H9 (cell line): Measurements from ENCODE around the gene NFASC. TPM values are rescaled to one million over a fixed set of nuclear protein-coding genes. Genes with fewer than 3 reads are reported as not detected.

Experiments used
- DNase-seq: peaks from one replicate; pipeline ENCODE4 v3.0.0-alpha.2; 2017
- H2AFZ ChIP-seq: one replicate; pipeline ENCODE4 v1.6.1; 2013; ENCODE audit warnings: mild to moderate bottlenecking, low read length, control low read depth, moderate library complexity
- H2AK5ac ChIP-seq: 2 replicates; pipeline ENCODE4 v1.6.1; 2013; ENCODE audit warnings: low read length, control low read depth, mixed read lengths; ENCODE audit not compliant: insufficient read length
- H2BK120ac ChIP-seq: one replicate; pipeline ENCODE4 v1.6.1; 2013; ENCODE audit warnings: low read depth, mild to moderate bottlenecking, low read length, control low read depth, inconsistent platforms; ENCODE audit not compliant: poor library complexity, severe bottlenecking
- H2BK12ac ChIP-seq: 2 replicates; pipeline ENCODE4 v1.6.1; 2013; ENCODE audit warnings: low read length, control low read depth, mixed read lengths, low read depth; ENCODE audit not compliant: insufficient read length
- H2BK15ac ChIP-seq: 2 replicates; pipeline ENCODE4 v1.6.1; 2013; ENCODE audit warnings: low read depth, low read length, control low read depth
- H2BK20ac ChIP-seq: one replicate; pipeline ENCODE4 v1.6.1; 2013; ENCODE audit warnings: low read depth, mild to moderate bottlenecking, low read length, control low read depth, inconsistent platforms; ENCODE audit not compliant: poor library complexity, severe bottlenecking
- H2BK5ac ChIP-seq: 2 replicates; pipeline ENCODE4 v1.6.1; 2013; ENCODE audit warnings: low read length, control low read depth, mixed read lengths; ENCODE audit not compliant: insufficient read length
- H3K14ac ChIP-seq: 2 replicates; pipeline ENCODE4 v1.6.1; 2013; ENCODE audit warnings: low read length, control low read depth; ENCODE audit not compliant: insufficient read depth
- H3K18ac ChIP-seq: 2 replicates; pipeline ENCODE4 v1.6.1; 2013; ENCODE audit warnings: low read depth, mild to moderate bottlenecking, mixed read lengths, low read length, control low read depth; ENCODE audit not compliant: insufficient read length
- H3K23ac ChIP-seq: 2 replicates; pipeline ENCODE4 v1.6.1; 2013; ENCODE audit warnings: low read length, control low read depth, mixed read lengths, low read depth; ENCODE audit not compliant: insufficient read length
- H3K23me2 ChIP-seq: 2 replicates; pipeline ENCODE4 v1.6.1; 2013; ENCODE audit warnings: low read depth, mild to moderate bottlenecking, mixed read lengths, low read length, control low read depth; ENCODE audit not compliant: insufficient read length, poor library complexity, severe bottlenecking
- H3K27ac ChIP-seq: 2 replicates; pipeline ENCODE4 v1.5.1; 2013; ENCODE audit warnings: low read length, control low read depth, mixed read lengths, low read depth; ENCODE audit not compliant: insufficient read length
- H3K27me3 ChIP-seq: 2 replicates; pipeline ENCODE4 v1.6.1; 2013; ENCODE audit warnings: low read length, control low read depth, inconsistent platforms; ENCODE audit not compliant: insufficient read depth
- H3K4ac ChIP-seq: 2 replicates; pipeline ENCODE4 v1.6.1; 2013; ENCODE audit warnings: low read depth, mild to moderate bottlenecking, control low read depth, inconsistent platforms, low read length, moderate library complexity
- H3K4me1 ChIP-seq: 2 replicates; pipeline ENCODE4 v1.6.1; 2013; ENCODE audit warnings: low read length, control low read depth, inconsistent platforms; ENCODE audit not compliant: insufficient read depth
- H3K4me2 ChIP-seq: 2 replicates; pipeline ENCODE4 v1.6.1; 2013; ENCODE audit warnings: low read length, control low read depth, mixed read lengths; ENCODE audit not compliant: insufficient read length, insufficient read depth
- H3K56ac ChIP-seq: 2 replicates; pipeline ENCODE4 v1.6.1; 2013; ENCODE audit warnings: low read depth, mild to moderate bottlenecking, mixed read lengths, low read length, control low read depth; ENCODE audit not compliant: insufficient read length
- H3K79me1 ChIP-seq: 2 replicates; pipeline ENCODE4 v1.6.1; 2013; ENCODE audit warnings: low read depth, mild to moderate bottlenecking, moderate library complexity, low read length, control low read depth, inconsistent platforms; ENCODE audit not compliant: insufficient read depth, poor library complexity, severe bottlenecking
- H3K79me2 ChIP-seq: 2 replicates; pipeline ENCODE4 v1.6.1; 2013; ENCODE audit warnings: low read length, control low read depth, inconsistent platforms; ENCODE audit not compliant: insufficient read depth
- H3K9ac ChIP-seq: 2 replicates; pipeline ENCODE4 v1.6.1; 2013; ENCODE audit warnings: low read length, control low read depth, mixed read lengths; ENCODE audit not compliant: insufficient read length; ENCODE audit errors: extremely low read depth
- H3K9me3 ChIP-seq: one replicate; pipeline ENCODE4 v1.6.1; 2013; ENCODE audit warnings: low read depth, low read length, inconsistent platforms; ENCODE audit not compliant: control insufficient read depth
- H3T11ph ChIP-seq: one replicate; pipeline ENCODE4 v1.6.1; 2013; ENCODE audit warnings: mild to moderate bottlenecking, low read length, control low read depth, inconsistent platforms
- H4K20me1 ChIP-seq: one replicate; pipeline ENCODE4 v1.6.1; 2013; ENCODE audit not compliant: control insufficient read depth, insufficient read length, insufficient read depth
- H4K5ac ChIP-seq: 2 replicates; pipeline ENCODE4 v1.6.1; 2013; ENCODE audit warnings: low read depth, mild to moderate bottlenecking, mixed read lengths, low read length, control low read depth; ENCODE audit not compliant: insufficient read length
- H4K8ac ChIP-seq: replicated peaks from 2 replicates; pipeline ENCODE4 v1.6.1; 2013; ENCODE audit warnings: low read length, control low read depth, mixed read lengths, low read depth; ENCODE audit not compliant: insufficient read length
- H4K91ac ChIP-seq: 2 replicates; pipeline ENCODE4 v1.6.1; 2013; ENCODE audit warnings: low read depth, mild to moderate bottlenecking, moderate library complexity, mixed read lengths, low read length, control low read depth; ENCODE audit not compliant: insufficient read length
- H3K27ac Mint-ChIP-seq, 3 experiments: 2 replicates in 2 of 3; 3 replicates in 1 of 3; pipeline ENCODE4 v1.8.0; 2020 to 2021; ENCODE audit warnings: mixed read lengths in 3 of 3, mild to moderate bottlenecking in 1 of 3, moderate library complexity in 1 of 3
- H3K27me3 Mint-ChIP-seq: 2 replicates; pipeline ENCODE4 v1.8.0; 2021; ENCODE audit warnings: low read depth, mild to moderate bottlenecking, moderate library complexity, mixed read lengths
- H3K36me3 Mint-ChIP-seq, 3 experiments: 2 replicates in 2 of 3; 3 replicates in 1 of 3; pipeline ENCODE4 v1.8.0; 2020 to 2021; ENCODE audit warnings: low read depth in 3 of 3, mixed read lengths in 3 of 3; ENCODE audit not compliant: insufficient read depth in 1 of 3
- H3K4me1 Mint-ChIP-seq, 2 experiments: 2 replicates each; pipeline ENCODE4 v1.8.0; 2020; ENCODE audit warnings: mixed read lengths in 2 of 2
- H3K4me3 Mint-ChIP-seq, 2 experiments: 2 replicates in 1 of 2; 3 replicates in 1 of 2; pipeline ENCODE4 v1.8.0; 2020 to 2021; ENCODE audit warnings: mild to moderate bottlenecking in 2 of 2, mixed read lengths in 2 of 2, moderate library complexity in 1 of 2
- H3K9me3 Mint-ChIP-seq, 2 experiments: 2 replicates in 1 of 2; 3 replicates in 1 of 2; pipeline ENCODE4 v1.8.0; 2020; ENCODE audit warnings: mild to moderate bottlenecking in 2 of 2, mixed read lengths in 2 of 2, moderate library complexity in 1 of 2
- WGBS: extraction: QIAGEN DNeasy Blood & Tissue Kit; methylation state at CpG from one replicate; pipeline ENCODE4 v1.1.7; 2013; ENCODE audit warnings: missing lambda C conversion rate, low lambda C conversion rate, mixed read lengths; ENCODE audit not compliant: insufficient read length; ENCODE audit errors: extremely low coverage; 5-methylcytosine and 5-hydroxymethylcytosine counted together
- total RNA-seq: library from RNA; stranded (reverse); gene quantifications from 2 replicates; pipeline ENCODE4 v1.2.1, GENCODE V29; 2021
- TF ChIP-seq, protein P1 (sequence below): fragments of 200-600 bp; sonication (generic); conservative IDR thresholded peaks from 3 replicates; pipeline ENCODE4 v1.8.0; 2021; ENCODE audit warnings: antibody characterized with exemption, mild to moderate bottlenecking

NFASC gene
- total RNA-seq, 1 experiment from 2014 or later = 5.0 TPM

DNA sequence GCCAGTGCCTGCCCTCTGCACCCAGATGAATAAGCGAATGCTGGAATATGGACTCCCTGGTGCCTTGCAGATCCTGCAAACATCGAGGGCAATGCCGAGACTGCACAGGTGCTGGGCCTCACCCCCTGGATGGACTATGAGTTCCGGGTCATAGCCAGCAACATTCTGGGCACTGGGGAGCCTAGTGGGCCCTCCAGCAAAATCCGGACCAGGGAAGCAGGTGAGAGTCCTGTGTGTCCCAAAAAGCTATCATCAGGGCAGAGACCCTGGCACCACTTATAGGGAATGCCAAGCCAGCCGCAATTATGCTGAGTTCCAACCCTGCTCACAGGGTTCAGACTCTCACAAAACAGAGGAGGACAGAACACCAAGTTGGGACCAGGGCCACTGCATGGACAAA is 196.4 kb downstream of the NFASC start:
- Histone ChIP-seq H2BK20ac (no peak overlapping the region), H3K4me1 (no peaks in the 10 kb centered on the region), H2BK15ac (no peak overlapping the region), H3K9ac (no peak overlapping the region), H3K9me3 (no peaks in the 10 kb centered on the region), H3K23ac (no peak overlapping the region), H3K14ac (no peak overlapping the region; the same call in 1 of the 2 replicates), H4K5ac (no peak overlapping the region), H3K23me2 (peaks cover 3% of the 10 kb centered on the region), H3T11ph (no peak overlapping the region), H4K20me1 (no peaks in the 10 kb centered on the region), H3K27me3 (no peaks in the 10 kb centered on the region), H3K79me2 (no peaks in the 10 kb centered on the region), H2BK12ac (no peak overlapping the region), H3K4me2 (no peak overlapping the region), H2BK5ac (no peak overlapping the region), H3K27ac (no peak overlapping the region), H2AK5ac (no peak overlapping the region), H2BK120ac (no peak overlapping the region), H3K79me1 (no peaks in the 10 kb centered on the region), H3K18ac (no peak overlapping the region), H4K8ac (no peak overlapping the region), H2AFZ (no peak overlapping the region), H3K56ac (no peak overlapping the region), H4K91ac (no peak overlapping the region), H3K4ac (no peak overlapping the region)
- Mint-ChIP-seq H3K9me3 (no peaks in the 10 kb centered on the region), H3K27ac (no peak overlapping the region), H3K4me3 (no peak overlapping the region), H3K27me3 (peaks cover 3% of the 10 kb centered on the region; the same call in 1 of the 2 replicates), H3K36me3 (no peaks in the 10 kb centered on the region), H3K4me1 (peaks cover 0 to under 1% of the 10 kb centered on the region in 2 experiments; a peak in 3 of 4 replicates)
- no CpG with 5 or more reads among the region's 6 CpGs for WGBS
- TF ChIP-seq, protein P1, sequence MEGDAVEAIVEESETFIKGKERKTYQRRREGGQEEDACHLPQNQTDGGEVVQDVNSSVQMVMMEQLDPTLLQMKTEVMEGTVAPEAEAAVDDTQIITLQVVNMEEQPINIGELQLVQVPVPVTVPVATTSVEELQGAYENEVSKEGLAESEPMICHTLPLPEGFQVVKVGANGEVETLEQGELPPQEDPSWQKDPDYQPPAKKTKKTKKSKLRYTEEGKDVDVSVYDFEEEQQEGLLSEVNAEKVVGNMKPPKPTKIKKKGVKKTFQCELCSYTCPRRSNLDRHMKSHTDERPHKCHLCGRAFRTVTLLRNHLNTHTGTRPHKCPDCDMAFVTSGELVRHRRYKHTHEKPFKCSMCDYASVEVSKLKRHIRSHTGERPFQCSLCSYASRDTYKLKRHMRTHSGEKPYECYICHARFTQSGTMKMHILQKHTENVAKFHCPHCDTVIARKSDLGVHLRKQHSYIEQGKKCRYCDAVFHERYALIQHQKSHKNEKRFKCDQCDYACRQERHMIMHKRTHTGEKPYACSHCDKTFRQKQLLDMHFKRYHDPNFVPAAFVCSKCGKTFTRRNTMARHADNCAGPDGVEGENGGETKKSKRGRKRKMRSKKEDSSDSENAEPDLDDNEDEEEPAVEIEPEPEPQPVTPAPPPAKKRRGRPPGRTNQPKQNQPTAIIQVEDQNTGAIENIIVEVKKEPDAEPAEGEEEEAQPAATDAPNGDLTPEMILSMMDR = no peak
- DNase-seq = no peak
